ENCODE measurements around the gene POLR2C. TPM values are rescaled to one million over a fixed set of nuclear protein-coding genes. Genes with fewer than 3 reads are reported as not detected.
A peak's percentile ranks its signal among the peaks of the same experiment; 100 is the strongest.

The POLR2C gene
- total and polyA plus RNA-seq, 5 donors from 2014 or later, result 41.9 to 79.8 (median 46.7) TPM

DNA sequence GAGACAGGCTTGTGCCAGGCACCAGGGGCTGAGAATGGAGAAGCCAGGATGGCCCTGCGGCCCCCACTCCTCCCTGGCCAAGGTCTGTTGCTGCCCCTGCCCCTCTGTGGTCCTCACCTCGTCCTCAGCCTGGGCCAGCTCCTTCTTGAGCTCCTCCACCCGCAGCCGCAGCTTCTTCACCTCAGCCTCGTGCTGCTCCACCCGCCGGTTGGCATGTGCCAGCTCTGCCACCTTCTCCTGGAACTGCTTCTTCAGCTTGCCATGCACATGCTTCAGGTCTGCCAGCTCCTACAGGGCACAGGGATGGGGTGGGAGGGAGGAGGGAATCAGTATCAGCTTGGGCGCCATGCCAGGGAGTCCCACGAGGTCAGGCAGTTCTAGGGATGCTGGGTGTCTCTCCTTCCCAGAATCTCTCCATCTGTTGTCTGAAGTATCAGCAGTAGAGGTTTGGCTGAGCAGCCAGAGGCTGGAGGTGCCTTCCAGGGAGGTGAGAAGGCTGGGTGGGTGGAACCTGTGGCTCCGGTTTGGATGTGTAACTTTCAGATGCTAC is 53.8 kb downstream of the POLR2C start:
- no peaks in the 10 kb centered on the region for H3K4me1 ChIP-seq (ENCODE audit: control insufficient read depth, insufficient read depth, low read length, poor library complexity, severe bottlenecking)
- H3K9me3 ChIP-seq (ENCODE audit: control insufficient read depth in 2 of 2, low read length in 2 of 2), result no peaks in the 10 kb centered on the region
- H3K4me1 Mint-ChIP-seq, result peaks cover 0 to 7% (median 2%) of the 10 kb centered on the region in 4 donors
- no peak overlapping the region for H3K27ac Mint-ChIP-seq
- H3K27ac ChIP-seq (ENCODE audit: insufficient read depth, low read length, poor library complexity, severe bottlenecking), result no peak overlapping the region
- H3K4me3 Mint-ChIP-seq, result no peak overlapping the region
- H3K9me3 Mint-ChIP-seq, result no peaks in the 10 kb centered on the region
- ATAC-seq (ENCODE audit: low read depth in 2 of 2) (no peak), DNase-seq (no peak)
- H3K27me3 Mint-ChIP-seq, result no peaks in the 10 kb centered on the region
- no peaks in the 10 kb centered on the region for H3K36me3 ChIP-seq (ENCODE audit: control insufficient read depth, insufficient read depth, low read length)
- no peaks in the 10 kb centered on the region for H3K27me3 ChIP-seq (ENCODE audit: control insufficient read depth, insufficient read depth, low read length)
- H3K36me3 Mint-ChIP-seq, result peaks cover 37% of the 10 kb centered on the region
- H3K4me3 ChIP-seq (ENCODE audit: low read depth, low read length), result no peak overlapping the region

DNA sequence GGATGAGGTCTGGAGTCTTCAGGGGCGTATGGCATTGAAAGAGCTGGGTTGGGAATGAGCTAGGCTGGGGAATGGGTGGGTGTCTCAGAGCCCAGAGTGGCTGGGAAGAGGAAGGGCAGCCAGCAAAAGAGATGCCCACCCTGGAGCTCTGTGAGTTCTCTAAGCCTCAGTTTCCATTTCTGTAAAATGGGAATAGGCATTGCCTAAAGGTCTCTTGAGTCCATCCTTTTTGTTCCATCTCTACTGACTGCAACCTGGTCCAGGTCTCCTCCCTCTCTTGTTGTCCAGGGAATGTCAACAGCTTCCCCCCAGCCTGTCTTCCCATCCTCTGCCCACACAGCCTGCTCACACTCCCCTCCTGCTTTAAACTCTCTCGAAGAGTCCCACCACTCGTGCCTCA is 54.3 kb downstream of the POLR2C start:
- H3K4me3 ChIP-seq (ENCODE audit: low read depth, low read length), result no peak overlapping the region
- Mint-ChIP-seq H3K27ac (peak overlapping the region in 1 of 3 donors; percentile 62), H3K36me3 (peaks cover 37% of the 10 kb centered on the region), H3K4me1 (peaks cover 0 to 7% (median 2%) of the 10 kb centered on the region in 4 donors), H3K9me3 (no peaks in the 10 kb centered on the region), H3K4me3 (no peak overlapping the region), H3K27me3 (no peaks in the 10 kb centered on the region)
- H3K4me1 ChIP-seq (ENCODE audit: control insufficient read depth, insufficient read depth, low read length, poor library complexity, severe bottlenecking), result no peaks in the 10 kb centered on the region
- H3K27ac ChIP-seq (ENCODE audit: insufficient read depth, low read length, poor library complexity, severe bottlenecking), result no peak overlapping the region
- no peak for ATAC-seq (ENCODE audit: low read depth in 2 of 2)
- no peaks in the 10 kb centered on the region for H3K27me3 ChIP-seq (ENCODE audit: control insufficient read depth, insufficient read depth, low read length)
- no peaks in the 10 kb centered on the region for H3K9me3 ChIP-seq (ENCODE audit: control insufficient read depth in 2 of 2, low read length in 2 of 2)
- DNase-seq, result no peak
- H3K36me3 ChIP-seq (ENCODE audit: control insufficient read depth, insufficient read depth, low read length), result no peaks in the 10 kb centered on the region

DNA sequence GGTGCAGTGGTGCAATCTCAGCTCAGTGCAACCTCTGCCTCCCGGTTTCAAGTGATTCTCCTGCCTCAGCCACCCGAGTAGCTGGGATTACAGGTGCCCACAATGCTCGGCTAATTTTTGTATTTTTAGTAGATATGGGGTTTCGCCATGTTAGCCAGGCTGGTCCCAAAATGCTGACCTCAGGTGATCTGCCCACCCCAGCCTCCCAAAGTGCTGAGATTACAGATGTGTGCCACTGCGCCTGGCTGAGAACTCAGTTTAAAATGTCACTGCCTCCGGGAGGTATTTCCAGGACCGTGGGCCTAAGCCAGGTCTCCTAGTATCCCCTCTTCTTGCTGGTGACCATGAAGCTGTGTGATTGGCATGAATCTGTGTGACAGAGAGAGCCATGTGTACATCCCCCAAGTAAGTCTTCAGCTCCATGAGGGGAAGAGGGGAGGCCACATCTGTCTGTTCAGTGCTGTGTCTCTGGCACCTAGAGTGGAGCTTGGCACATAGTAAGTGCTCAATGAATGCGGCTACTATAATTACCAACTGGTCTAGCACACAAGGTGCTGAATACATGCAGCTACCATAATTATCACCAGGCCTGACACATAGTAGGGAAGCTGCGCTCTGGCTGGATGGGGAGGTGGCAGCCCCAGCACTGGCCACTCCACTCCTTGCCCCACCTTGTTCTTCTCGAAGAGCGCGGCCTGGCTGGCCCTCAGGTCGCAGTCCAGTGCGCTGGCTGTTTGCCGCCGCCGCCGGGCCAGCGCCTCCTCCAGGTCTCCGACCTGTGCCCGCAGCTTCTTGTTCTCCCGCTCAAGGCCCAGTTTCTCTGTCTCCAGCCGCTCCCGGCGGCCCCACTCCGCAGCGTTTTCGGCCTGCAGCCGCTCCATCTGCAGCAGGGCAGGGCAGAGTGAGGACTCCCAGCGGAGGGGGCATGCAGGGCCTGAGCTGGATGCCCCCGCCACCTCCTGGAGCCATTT is 55.2 kb downstream of the POLR2C start:
- Histone ChIP-seq H3K4me1 (ENCODE audit: control insufficient read depth, insufficient read depth, low read length, poor library complexity, severe bottlenecking) (no peaks in the 10 kb centered on the region), H3K27ac (ENCODE audit: insufficient read depth, low read length, poor library complexity, severe bottlenecking) (no peak overlapping the region), H3K4me3 (ENCODE audit: low read depth, low read length) (no peak overlapping the region), H3K9me3 (ENCODE audit: control insufficient read depth in 2 of 2, low read length in 2 of 2) (no peaks in the 10 kb centered on the region), H3K27me3 (ENCODE audit: control insufficient read depth, insufficient read depth, low read length) (no peaks in the 10 kb centered on the region), H3K36me3 (ENCODE audit: control insufficient read depth, insufficient read depth, low read length) (no peaks in the 10 kb centered on the region)
- Mint-ChIP-seq H3K27ac (no peak overlapping the region), H3K4me1 (peaks cover 0 to 7% (median 2%) of the 10 kb centered on the region in 4 donors), H3K27me3 (no peaks in the 10 kb centered on the region), H3K9me3 (no peaks in the 10 kb centered on the region), H3K36me3 (peaks cover 37% of the 10 kb centered on the region), H3K4me3 (no peak overlapping the region)
- DNase-seq, result no peak
- ATAC-seq (ENCODE audit: low read depth in 2 of 2), result no peak

DNA sequence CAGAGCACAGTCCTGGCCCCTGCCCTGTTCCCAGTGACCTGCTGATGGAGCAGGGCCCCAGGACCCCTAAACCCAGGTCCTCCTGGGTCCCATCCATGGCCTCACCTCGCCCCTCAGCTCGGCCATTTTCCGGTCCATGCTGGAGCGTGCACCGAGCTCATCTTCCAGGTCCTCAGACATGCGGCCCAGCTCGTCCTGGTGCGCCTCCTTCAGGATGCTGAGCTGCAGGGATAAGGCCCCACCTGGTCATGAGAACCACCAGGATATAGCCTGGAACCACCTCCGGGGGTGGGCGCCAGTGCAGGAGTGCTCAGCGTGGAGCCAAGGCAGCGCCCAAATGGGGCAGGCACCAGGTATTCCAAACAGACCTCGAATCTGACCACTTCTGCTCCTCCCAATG is 56.0 kb downstream of the POLR2C start:
- ATAC-seq (ENCODE audit: low read depth in 2 of 2) (no peak), DNase-seq (no peak)
- Histone ChIP-seq H3K4me3 (ENCODE audit: low read depth, low read length) (no peak overlapping the region), H3K9me3 (ENCODE audit: control insufficient read depth in 2 of 2, low read length in 2 of 2) (no peaks in the 10 kb centered on the region), H3K27ac (ENCODE audit: insufficient read depth, low read length, poor library complexity, severe bottlenecking) (no peak overlapping the region), H3K27me3 (ENCODE audit: control insufficient read depth, insufficient read depth, low read length) (no peaks in the 10 kb centered on the region), H3K36me3 (ENCODE audit: control insufficient read depth, insufficient read depth, low read length) (no peaks in the 10 kb centered on the region), H3K4me1 (ENCODE audit: control insufficient read depth, insufficient read depth, low read length, poor library complexity, severe bottlenecking) (no peaks in the 10 kb centered on the region)
- Mint-ChIP-seq H3K4me3 (no peak overlapping the region), H3K9me3 (no peaks in the 10 kb centered on the region), H3K36me3 (peaks cover 32% of the 10 kb centered on the region), H3K27me3 (no peaks in the 10 kb centered on the region), H3K27ac (no peak overlapping the region), H3K4me1 (peaks cover 0 to 7% (median 2%) of the 10 kb centered on the region in 4 donors)

DNA sequence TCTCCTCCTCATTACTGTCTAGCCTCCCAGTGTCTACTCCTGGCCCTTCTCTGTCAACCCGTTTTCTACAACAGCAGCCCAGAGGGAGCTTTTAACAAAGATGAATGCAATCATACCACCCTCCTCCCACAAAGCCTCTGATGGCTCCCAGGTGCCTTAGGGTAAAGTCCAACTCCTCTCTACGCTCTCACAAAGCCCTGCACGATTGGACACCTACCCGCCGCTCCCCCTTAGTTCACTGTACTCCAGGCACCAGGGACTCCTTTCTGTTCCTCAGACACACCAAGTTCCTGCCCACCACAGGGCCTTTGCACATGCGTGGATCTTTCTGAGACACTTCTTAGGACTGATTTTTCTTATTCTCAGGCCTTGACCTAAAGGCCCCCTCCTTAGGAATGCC is 56.4 kb downstream of the POLR2C start:
- Histone ChIP-seq H3K27ac (ENCODE audit: insufficient read depth, low read length, poor library complexity, severe bottlenecking) (no peak overlapping the region), H3K4me3 (ENCODE audit: low read depth, low read length) (no peak overlapping the region), H3K4me1 (ENCODE audit: control insufficient read depth, insufficient read depth, low read length, poor library complexity, severe bottlenecking) (no peaks in the 10 kb centered on the region), H3K9me3 (ENCODE audit: control insufficient read depth in 2 of 2, low read length in 2 of 2) (no peaks in the 10 kb centered on the region), H3K36me3 (ENCODE audit: control insufficient read depth, insufficient read depth, low read length) (no peaks in the 10 kb centered on the region), H3K27me3 (ENCODE audit: control insufficient read depth, insufficient read depth, low read length) (no peaks in the 10 kb centered on the region)
- Mint-ChIP-seq H3K36me3 (peaks cover 28% of the 10 kb centered on the region), H3K4me3 (no peak overlapping the region), H3K27ac (no peak overlapping the region), H3K9me3 (no peaks in the 10 kb centered on the region), H3K27me3 (no peaks in the 10 kb centered on the region), H3K4me1 (peaks cover 0 to 7% (median 2%) of the 10 kb centered on the region in 4 donors)
- DNase-seq (no peak), ATAC-seq (ENCODE audit: low read depth in 2 of 2) (no peak)

DNA sequence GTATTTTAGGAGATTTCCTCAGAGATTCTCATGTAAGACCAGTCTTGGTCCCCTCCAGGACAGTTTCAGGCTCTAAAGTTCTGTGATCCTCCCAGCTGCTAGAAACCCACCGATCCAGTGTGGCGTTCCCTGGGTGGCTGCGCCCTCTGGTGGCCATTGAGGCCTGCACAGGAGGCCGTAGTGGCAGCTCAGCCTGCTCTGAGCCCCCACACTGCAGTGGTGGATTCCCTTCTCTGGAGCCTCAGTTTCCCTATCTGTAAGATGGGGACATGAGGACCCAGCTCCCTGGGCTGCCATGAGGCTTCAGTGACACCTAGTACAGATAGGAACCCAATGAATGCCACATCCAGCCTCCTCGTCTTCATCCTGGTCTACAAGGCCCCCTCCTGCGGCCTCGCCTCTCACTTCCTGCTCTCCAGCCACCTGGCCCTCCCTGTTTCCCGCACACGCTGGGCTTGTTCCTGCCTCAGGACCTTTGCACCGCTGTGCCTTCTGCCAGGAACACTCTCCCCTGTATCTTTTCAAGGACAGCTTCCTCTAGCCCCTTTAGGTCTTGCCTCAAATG is 57.4 kb downstream of the POLR2C start:
- peaks cover 0 to 7% (median 2%) of the 10 kb centered on the region in 4 donors for H3K4me1 Mint-ChIP-seq
- no peak overlapping the region for H3K4me3 ChIP-seq (ENCODE audit: low read depth, low read length)
- no peaks in the 10 kb centered on the region for H3K9me3 ChIP-seq (ENCODE audit: control insufficient read depth in 2 of 2, low read length in 2 of 2)
- no peaks in the 10 kb centered on the region for H3K36me3 ChIP-seq (ENCODE audit: control insufficient read depth, insufficient read depth, low read length)
- no peaks in the 10 kb centered on the region for H3K9me3 Mint-ChIP-seq
- H3K4me1 ChIP-seq (ENCODE audit: control insufficient read depth, insufficient read depth, low read length, poor library complexity, severe bottlenecking), result no peaks in the 10 kb centered on the region
- no peaks in the 10 kb centered on the region for H3K27me3 ChIP-seq (ENCODE audit: control insufficient read depth, insufficient read depth, low read length)
- peaks cover 20% of the 10 kb centered on the region for H3K36me3 Mint-ChIP-seq
- DNase-seq (peak; percentile 66 to 74 (median 73)), ATAC-seq (ENCODE audit: low read depth in 2 of 2) (peak; percentile 75 to 91)
- H3K27ac Mint-ChIP-seq, result no peak overlapping the region
- peak overlapping the region in 1 of 4 donors; percentile 63 for H3K4me3 Mint-ChIP-seq
- no peaks in the 10 kb centered on the region for H3K27me3 Mint-ChIP-seq
- H3K27ac ChIP-seq (ENCODE audit: insufficient read depth, low read length, poor library complexity, severe bottlenecking), result no peak overlapping the region
